GM12878 (cell line): ENCODE measurements around the gene PRTN3. TPM values are rescaled to one million over a fixed set of nuclear protein-coding genes. Genes with fewer than 3 reads are reported as not detected.

Experiments used
- ATAC-seq: fragments of 200-7000 bp; cut with Tn5 transposase; 3 replicates; pipeline ENCODE4 v1.9.1; 2020; ENCODE audit warnings: mild to moderate bottlenecking, moderate library complexity
- BruUV-seq: library from RNA; stranded (reverse); fragments of 400-500 nt; replicated peaks from 2 replicates; lab custom pipeline; 2021; lab: Mats Ljungman, UMichigan
- CTCF ChIA-PET: fragments of 300-600 bp; sonication (Branson Sonifier 250); formaldehyde crosslinking; extraction: SDS; loops from one replicate; lab custom pipeline; 2021; ENCODE audit warnings: inconsistent platforms; lab: Yijun Ruan, JAX
- POLR2A ChIA-PET: fragments of 350-600 bp; formaldehyde crosslinking; extraction: SDS; loops from one replicate; lab custom pipeline; 2021; ENCODE audit warnings: inconsistent platforms; lab: Charles Lee
- RAD21 ChIA-PET: fragments of 300-600 bp; sonication (Branson Sonifier 250); formaldehyde crosslinking; loops from one replicate; lab custom pipeline; 2023; ENCODE audit warnings: antibody characterized with exemption; ENCODE audit not compliant: unreplicated experiment; lab: Charles Lee
- SMC1A ChIA-PET: fragments of 300-600 bp; sonication (Branson Sonifier 250); formaldehyde crosslinking; loops from one replicate; lab custom pipeline; 2023; ENCODE audit not compliant: unreplicated experiment, uncharacterized antibody; lab: Charles Lee
- DNase-seq: peaks from one replicate; pipeline ENCODE4 v3.0.0-alpha.2; 2011; ENCODE audit warnings: low read depth, low spot score
- FAIRE-seq: peaks from 3 replicates; lab custom pipeline; 2011; peaks lifted over from hg19 to GRCh38; lab: Jason Lieb, UNC
- H2AFZ ChIP-seq: 2 replicates; pipeline ENCODE4 v1.6.0; 2011; ENCODE audit warnings: low read depth, low read length, control low read depth; ENCODE audit not compliant: control insufficient read depth
- H3K27ac ChIP-seq: 2 replicates; pipeline ENCODE4 v1.5.1; 2011; ENCODE audit warnings: control low read depth; ENCODE audit not compliant: control insufficient read depth, insufficient read depth
- H3K27me3 ChIP-seq, 2 experiments: replicated peaks in 1 of 2; 2 replicates each; pipeline versions ENCODE4 v1.6.0 to v1.6.1; 2011; ENCODE audit warnings: low read length in 1 of 2; ENCODE audit not compliant: control insufficient read depth in 2 of 2, insufficient read depth in 2 of 2
- H3K36me3 ChIP-seq, 2 experiments: 2 replicates each; pipeline ENCODE4 v1.5.1; 2011; ENCODE audit warnings: low read length in 1 of 2; ENCODE audit not compliant: control insufficient read depth in 2 of 2, insufficient read depth in 2 of 2
- H3K4me1 ChIP-seq: 2 replicates; pipeline ENCODE4 v1.6.1; 2011; ENCODE audit warnings: mild to moderate bottlenecking, low read length, moderate library complexity, mixed read lengths; ENCODE audit not compliant: control insufficient read depth, insufficient read depth
- H3K4me2 ChIP-seq: 2 replicates; pipeline ENCODE4 v1.6.0; 2011; ENCODE audit warnings: control low read depth; ENCODE audit not compliant: control insufficient read depth, insufficient read depth
- H3K4me3 ChIP-seq: fragments of 200-600 bp; sonication (generic); 2 replicates; pipeline ENCODE4 v1.5.1; 2016
- H3K79me2 ChIP-seq: 2 replicates; pipeline ENCODE4 v1.6.0; 2011; ENCODE audit warnings: low read length; ENCODE audit not compliant: control insufficient read depth, insufficient read depth
- H3K9ac ChIP-seq: 2 replicates; pipeline ENCODE4 v1.8.0; 2011; ENCODE audit warnings: low read length, control low read depth, mixed read lengths; ENCODE audit not compliant: control insufficient read depth, insufficient read depth
- H3K9me3 ChIP-seq: replicated peaks from 3 replicates; pipeline ENCODE4 v1.5.1; 2011; ENCODE audit warnings: mild to moderate bottlenecking, low read length; ENCODE audit not compliant: control insufficient read depth, insufficient read depth
- H4K20me1 ChIP-seq: 2 replicates; pipeline ENCODE4 v1.6.0; 2011; ENCODE audit not compliant: control insufficient read depth, insufficient read depth
- BACH1 ChIP-seq: fragments of 450-650 bp; IDR thresholded peaks from 2 replicates; pipeline ENCODE4 v1.6.1; 2017; ENCODE audit warnings: mild to moderate bottlenecking, borderline replicate concordance
- EZH2 ChIP-seq: IDR thresholded peaks from 2 replicates; pipeline ENCODE4 v1.6.1; 2012; ENCODE audit warnings: low read depth, mild to moderate bottlenecking, control low read depth, inconsistent platforms, low read length, borderline replicate concordance; ENCODE audit not compliant: control insufficient read depth
- KLF5 ChIP-seq: fragments of 450-650 bp; IDR thresholded peaks from 2 replicates; pipeline ENCODE4 v1.6.1; 2014; ENCODE audit warnings: mild to moderate bottlenecking; ENCODE audit not compliant: partially characterized antibody
- SMAD5 ChIP-seq: IDR thresholded peaks from 2 replicates; pipeline ENCODE4 v1.6.1; 2016; ENCODE audit warnings: antibody characterized with exemption, low read depth
- STAT1 ChIP-seq: fragments of 450-650 bp; conservative IDR thresholded peaks from 2 replicates; pipeline ENCODE4 v1.6.1; 2014; ENCODE audit warnings: antibody characterized with exemption, mild to moderate bottlenecking
- WGBS: methylation state at CpG from one replicate; pipeline ENCODE4 v1.1.6; 2016; ENCODE audit warnings: low lambda C conversion rate; ENCODE audit not compliant: insufficient replicate concordance, insufficient coverage; ENCODE audit errors: missing lambda C conversion rate; 5-methylcytosine and 5-hydroxymethylcytosine counted together
- in situ Hi-C: fragments of 300-500 bp; cut with MboI; formaldehyde crosslinking; loops from 9 replicates; pipeline ENCODE4 v1.14.3; 2018; ENCODE audit warnings: mixed read lengths
- intact Hi-C: fragments of 100-400 bp; cut with micrococcal nuclease; formaldehyde crosslinking; loops from one replicate; pipeline ENCODE4 v1.14.2; 2022; ENCODE audit not compliant: unreplicated experiment
- polyA plus RNA-seq, 11 experiments: library from polyadenylated mRNA; depleted of rRNA in 4 of 11; unstranded in 6 of 11; stranded (reverse) in 5 of 11; fragments of >200 nt; fragmentation: Nextera tagmentation in 4 of 11; fragmentation: Illumina TruSeq in 1 of 11; extraction: Ambion mirVana in 4 of 11; extraction: Trizol in 1 of 11; gene quantifications; 1 replicate in 1 of 11; 2 replicates in 10 of 11; pipeline versions ENCODE4 v1.2.1 to v1.2.3, GENCODE V29; 2011 to 2016; ENCODE audit warnings: inconsistent platforms in 2 of 11, missing spikeins in 2 of 11, low read depth in 1 of 11
- total RNA-seq, 4 experiments: library from RNA; depleted of rRNA in 3 of 4; stranded (reverse); fragments of >200 nt in 3 of 4; fragmentation: Illumina TruSeq in 1 of 4; extraction: Trizol in 1 of 4; gene quantifications; 2 replicates each; pipeline versions ENCODE4 v1.2.1 to v1.2.3, GENCODE V29; 2013 to 2021
- TF ChIP-seq, protein P1 (sequence below): fragments of 450-650 bp; IDR thresholded peaks from 2 replicates; pipeline ENCODE4 v1.6.1; 2016; ENCODE audit warnings: mild to moderate bottlenecking, moderate library complexity, borderline replicate concordance

Gene PRTN3
- total and polyA plus RNA-seq, 10 of the 15 experiments (the other 5 are each of a cell fraction or from before 2014, with no cell fraction given), result 0.08 TPM; not detected in 9

- intact Hi-C loops (no loop called here), in situ Hi-C loops (no loop called here)
- WGBS, result 97% methylated on average over 7 of the region's 8 CpGs
- DNase-seq (no peak), ATAC-seq (no peak), FAIRE-seq (no peak)
- H3K4me1 ChIP-seq, result no peaks in the 10 kb centered on the region
- no peak overlapping the region for H3K4me3 ChIP-seq
- CTCF ChIA-PET, result interaction anchor here (0.7 kb wide), 1 partner anchor 65 kb away, joined by 3 read pairs; no protein-coding TSS in a partner anchor
- no peak overlapping the region for H2AFZ ChIP-seq
- no peaks in the 10 kb centered on the region for H3K9me3 ChIP-seq
- H3K27ac ChIP-seq, result no peak overlapping the region
- no peak overlapping the region for H3K4me2 ChIP-seq
- SMC1A ChIA-PET, result no interaction called here
- BruUV-seq, result no TSS peak
- no peak for TF ChIP-seq KLF5
- no peak for TF ChIP-seq EZH2
- no peak for TF ChIP-seq SMAD5
- TF ChIP-seq, protein P1, sequence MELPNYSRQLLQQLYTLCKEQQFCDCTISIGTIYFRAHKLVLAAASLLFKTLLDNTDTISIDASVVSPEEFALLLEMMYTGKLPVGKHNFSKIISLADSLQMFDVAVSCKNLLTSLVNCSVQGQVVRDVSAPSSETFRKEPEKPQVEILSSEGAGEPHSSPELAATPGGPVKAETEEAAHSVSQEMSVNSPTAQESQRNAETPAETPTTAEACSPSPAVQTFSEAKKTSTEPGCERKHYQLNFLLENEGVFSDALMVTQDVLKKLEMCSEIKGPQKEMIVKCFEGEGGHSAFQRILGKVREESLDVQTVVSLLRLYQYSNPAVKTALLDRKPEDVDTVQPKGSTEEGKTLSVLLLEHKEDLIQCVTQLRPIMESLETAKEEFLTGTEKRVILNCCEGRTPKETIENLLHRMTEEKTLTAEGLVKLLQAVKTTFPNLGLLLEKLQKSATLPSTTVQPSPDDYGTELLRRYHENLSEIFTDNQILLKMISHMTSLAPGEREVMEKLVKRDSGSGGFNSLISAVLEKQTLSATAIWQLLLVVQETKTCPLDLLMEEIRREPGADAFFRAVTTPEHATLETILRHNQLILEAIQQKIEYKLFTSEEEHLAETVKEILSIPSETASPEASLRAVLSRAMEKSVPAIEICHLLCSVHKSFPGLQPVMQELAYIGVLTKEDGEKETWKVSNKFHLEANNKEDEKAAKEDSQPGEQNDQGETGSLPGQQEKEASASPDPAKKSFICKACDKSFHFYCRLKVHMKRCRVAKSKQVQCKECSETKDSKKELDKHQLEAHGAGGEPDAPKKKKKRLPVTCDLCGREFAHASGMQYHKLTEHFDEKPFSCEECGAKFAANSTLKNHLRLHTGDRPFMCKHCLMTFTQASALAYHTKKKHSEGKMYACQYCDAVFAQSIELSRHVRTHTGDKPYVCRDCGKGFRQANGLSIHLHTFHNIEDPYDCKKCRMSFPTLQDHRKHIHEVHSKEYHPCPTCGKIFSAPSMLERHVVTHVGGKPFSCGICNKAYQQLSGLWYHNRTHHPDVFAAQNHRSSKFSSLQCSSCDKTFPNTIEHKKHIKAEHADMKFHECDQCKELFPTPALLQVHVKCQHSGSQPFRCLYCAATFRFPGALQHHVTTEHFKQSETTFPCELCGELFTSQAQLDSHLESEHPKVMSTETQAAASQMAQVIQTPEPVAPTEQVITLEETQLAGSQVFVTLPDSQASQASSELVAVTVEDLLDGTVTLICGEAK, result no peak
- no peak for TF ChIP-seq BACH1
- no peak for TF ChIP-seq STAT1
- H3K79me2 ChIP-seq, result no peaks in the 10 kb centered on the region
- H4K20me1 ChIP-seq, result no peaks in the 10 kb centered on the region
- H3K9ac ChIP-seq, result no peak overlapping the region
- RAD21 ChIA-PET, result no interaction called here
- no peaks in the 10 kb centered on the region for H3K27me3 ChIP-seq
- H3K36me3 ChIP-seq, result no peaks in the 10 kb centered on the region; a peak in 1 of 4 replicates
- POLR2A ChIA-PET, result no interaction called here
Measured at GRCh38 chr19:870314-870713, 29.5 kb downstream of the PRTN3 start.
